HG02610 (cell line): ENCODE measurements around the gene SMOC2.

ENCODE experiments used
- ATAC-seq: cut with Tn5 transposase; IDR thresholded peaks from one replicate; pipeline ENCODE4 v1.9.1; 2021; ENCODE audit warnings: mild to moderate bottlenecking, moderate library complexity; ENCODE audit not compliant: unreplicated experiment

The SMOC2 gene

GRCh38 chr6:168618546-168619315, 177.7 kb downstream of the SMOC2 start:
- no peak for ATAC-seq

GRCh38 chr6:168619560-168620314, 178.8 kb downstream of the SMOC2 start:
- no peak for ATAC-seq

GRCh38 chr6:168620578-168620977, 179.6 kb downstream of the SMOC2 start:
- no peak for ATAC-seq

GRCh38 chr6:168623736-168624135, 182.8 kb downstream of the SMOC2 start:
- ATAC-seq = no peak

- ATAC-seq = no peak
These were observed 183.6 kb downstream of the SMOC2 start for GRCh38 chr6:168624540-168624939.

GRCh38 chr6:168624948-168625347, 184.0 kb downstream of the SMOC2 start:
- no peak for ATAC-seq

GRCh38 chr6:168625602-168626001, 184.6 kb downstream of the SMOC2 start:
- no peak for ATAC-seq

GRCh38 chr6:168626046-168626602, 185.1 kb downstream of the SMOC2 start:
- no peak for ATAC-seq

- no peak for ATAC-seq
These were observed 186.7 kb downstream of the SMOC2 start for GRCh38 chr6:168627506-168628175.

- no peak for ATAC-seq
These were observed 187.2 kb downstream of the SMOC2 start for GRCh38 chr6:168628176-168628553.

- ATAC-seq = no peak
These were observed 187.8 kb downstream of the SMOC2 start for GRCh38 chr6:168628732-168629245.

GRCh38 chr6:168631564-168631963, 190.6 kb downstream of the SMOC2 start:
- no peak for ATAC-seq

GRCh38 chr6:168632694-168633093, 191.7 kb downstream of the SMOC2 start:
- no peak for ATAC-seq

- no peak for ATAC-seq
These were observed 193.8 kb downstream of the SMOC2 start for GRCh38 chr6:168634541-168635328.

- no peak for ATAC-seq
These were observed 195.4 kb downstream of the SMOC2 start for GRCh38 chr6:168636147-168637004.

GRCh38 chr6:168637834-168638233, 196.8 kb downstream of the SMOC2 start:
- ATAC-seq = no peak

- ATAC-seq = no peak
These were observed 197.7 kb downstream of the SMOC2 start for GRCh38 chr6:168638468-168639271.

- ATAC-seq = no peak
These were observed 199.2 kb downstream of the SMOC2 start for GRCh38 chr6:168640181-168640580.

- no peak for ATAC-seq
These were observed 199.8 kb downstream of the SMOC2 start for GRCh38 chr6:168640768-168641167.
